ENCODE measurements around the gene MPIG6B.

MPIG6B gene

GRCh38 chr6:31715022-31715958 is 7.9 kb upstream of the MPIG6B start, which contains the start of gene LY6G6D:
LY6G6D (plus strand) TSS chr6:31715348; CDS start chr6:31715356, 8 bp downstream.
- Histone ChIP-seq H3K27ac (replicated peaks) (no peak within 1 kb of the TSS), H3K4me3 (replicated peaks; ENCODE audit: insufficient read depth, low read length) (no peak within 1 kb of the TSS), H3K27me3 (ENCODE audit: insufficient read depth, poor library complexity, severe bottlenecking) (no peaks in the 10 kb centered on the region)
- DNase-seq (ENCODE audit: low read depth in 1 of 2, low spot score in 1 of 2), result no peak
- TF ChIP-seq SPI1 (IDR thresholded peaks at IDR 0.05; ENCODE audit: borderline replicate concordance, low read depth), result no peak

- Histone ChIP-seq H3K4me3 (replicated peaks; ENCODE audit: insufficient read depth, low read length) (no peak overlapping the region), H3K27me3 (ENCODE audit: insufficient read depth, poor library complexity, severe bottlenecking) (no peaks in the 10 kb centered on the region), H3K27ac (replicated peaks) (no peak overlapping the region)
- DNase-seq (ENCODE audit: low read depth in 1 of 2, low spot score in 1 of 2), result no peak
- no peak for TF ChIP-seq GABPA (IDR thresholded peaks at IDR 0.05; ENCODE audit: low read depth)
- no peak for TF ChIP-seq CTCF (IDR thresholded peaks at IDR 0.05; ENCODE audit: insufficient read depth, low read length)
- TF ChIP-seq POLR2AphosphoS5 (IDR thresholded peaks at IDR 0.05; ENCODE audit: low read depth), result no peak
- TF ChIP-seq SPI1 (IDR thresholded peaks at IDR 0.05; ENCODE audit: borderline replicate concordance, low read depth), result no peak
- no peak for TF ChIP-seq REST (IDR thresholded peaks at IDR 0.05; ENCODE audit: insufficient replicate concordance, low read depth)
Measured at GRCh38 chr6:31717499-31718222, 5.5 kb upstream of the MPIG6B start.

- Histone ChIP-seq H3K27me3 (ENCODE audit: insufficient read depth, poor library complexity, severe bottlenecking) (no peaks in the 10 kb centered on the region), H3K27ac (replicated peaks) (no peak overlapping the region), H3K4me3 (replicated peaks; ENCODE audit: insufficient read depth, low read length) (no peak overlapping the region)
- TF ChIP-seq REST (IDR thresholded peaks at IDR 0.05; ENCODE audit: insufficient replicate concordance, low read depth), result no peak
- no peak for TF ChIP-seq CTCF (IDR thresholded peaks at IDR 0.05; ENCODE audit: insufficient read depth, low read length)
- no peak for TF ChIP-seq SPI1 (IDR thresholded peaks at IDR 0.05; ENCODE audit: borderline replicate concordance, low read depth)
- TF ChIP-seq POLR2AphosphoS5 (IDR thresholded peaks at IDR 0.05; ENCODE audit: low read depth), result no peak
- no peak for TF ChIP-seq GABPA (IDR thresholded peaks at IDR 0.05; ENCODE audit: low read depth)
- no peak for DNase-seq (ENCODE audit: low read depth in 1 of 2, low spot score in 1 of 2)
Measured at GRCh38 chr6:31718265-31718664, 4.9 kb upstream of the MPIG6B start.

- Histone ChIP-seq H3K27me3 (ENCODE audit: insufficient read depth, poor library complexity, severe bottlenecking) (no peaks in the 10 kb centered on the region), H3K4me3 (replicated peaks; ENCODE audit: insufficient read depth, low read length) (no peak overlapping the region), H3K27ac (replicated peaks) (no peak overlapping the region)
- DNase-seq (ENCODE audit: low read depth in 1 of 2, low spot score in 1 of 2), result no peak
- no peak for TF ChIP-seq GABPA (IDR thresholded peaks at IDR 0.05; ENCODE audit: low read depth)
- no peak for TF ChIP-seq POLR2AphosphoS5 (IDR thresholded peaks at IDR 0.05; ENCODE audit: low read depth)
- no peak for TF ChIP-seq CTCF (IDR thresholded peaks at IDR 0.05; ENCODE audit: insufficient read depth, low read length)
- TF ChIP-seq SPI1 (IDR thresholded peaks at IDR 0.05; ENCODE audit: borderline replicate concordance, low read depth), result no peak
- no peak for TF ChIP-seq REST (IDR thresholded peaks at IDR 0.05; ENCODE audit: insufficient replicate concordance, low read depth)
Measured at GRCh38 chr6:31719001-31719400, 4.2 kb upstream of the MPIG6B start.

All from HL-60 (cell line).